ENCODE measurements around the gene HABP2.

- TF ChIP-seq POLR2A (IDR thresholded peaks at IDR 0.05), result no peak
- TF ChIP-seq CTCF (IDR thresholded peaks at IDR 0.05), result no peak
These were observed 35.0 kb upstream of the HABP2 start for GRCh38 chr10:113517901-113518260.
